GM12878 (cell line): ENCODE results near the gene UNC119. TPM values are rescaled to one million over a fixed set of nuclear protein-coding genes. Genes with fewer than 3 reads are reported as not detected.

ENCODE experiments used
- ATF3 ChIP-seq: IDR thresholded peaks from 2 replicates; pipeline ENCODE4 v1.6.1; 2011; ENCODE audit warnings: low read depth, mild to moderate bottlenecking, low read length, moderate library complexity, borderline replicate concordance; ENCODE audit errors: extremely low read depth
- CBFB ChIP-seq: IDR thresholded peaks from 2 replicates; pipeline ENCODE4 v1.6.1; 2016; ENCODE audit warnings: antibody characterized with exemption, low read depth
- CREB1 ChIP-seq: IDR thresholded peaks from 2 replicates; pipeline ENCODE4 v1.6.1; 2012; ENCODE audit warnings: low read depth, mild to moderate bottlenecking, inconsistent platforms
- EP300 ChIP-seq, 2 experiments: fragments of 150-350 bp in 1 of 2; IDR thresholded peaks; 2 replicates each; pipeline ENCODE4 v1.6.1; 2011 to 2012; ENCODE audit warnings: low read depth in 2 of 2, low read length in 2 of 2, borderline replicate concordance in 1 of 2, improper control_type of control experiment in 1 of 2, inconsistent platforms in 1 of 2; ENCODE audit not compliant: control insufficient read depth in 1 of 2
- FOS ChIP-seq: IDR thresholded peaks from 3 replicates; pipeline ENCODE4 v1.6.1; 2011; ENCODE audit warnings: borderline replicate concordance; ENCODE audit not compliant: insufficient read length; ENCODE audit errors: extremely low read depth
- GATAD2B ChIP-seq: fragments of 450-650 bp; conservative IDR thresholded peaks from 2 replicates; pipeline ENCODE4 v1.6.1; 2017; ENCODE audit warnings: low read depth, mild to moderate bottlenecking, moderate library complexity
- HDAC2 ChIP-seq: fragments of 200-600 bp; sonication (generic); IDR thresholded peaks from 2 replicates; pipeline ENCODE4 v1.6.1; 2017
- HDGF ChIP-seq: fragments of 450-650 bp; IDR thresholded peaks from 2 replicates; pipeline ENCODE4 v1.6.1; 2016; ENCODE audit warnings: antibody characterized with exemption
- IKZF1 ChIP-seq: fragments of 450-650 bp; conservative IDR thresholded peaks from 2 replicates; pipeline ENCODE4 v1.6.1; 2017; ENCODE audit warnings: antibody characterized with exemption, mild to moderate bottlenecking
- MEF2A ChIP-seq: IDR thresholded peaks from 2 replicates; pipeline ENCODE4 v1.6.1; 2011; ENCODE audit warnings: low read depth, mild to moderate bottlenecking, low read length, moderate library complexity; ENCODE audit not compliant: insufficient read depth
- MTA3 ChIP-seq: IDR thresholded peaks from 2 replicates; pipeline ENCODE4 v1.6.1; 2012; ENCODE audit warnings: low read length, inconsistent platforms, borderline replicate concordance
- NFXL1 ChIP-seq: fragments of 450-650 bp; IDR thresholded peaks from 2 replicates; pipeline ENCODE4 v1.6.1; 2017; ENCODE audit warnings: antibody characterized with exemption, mild to moderate bottlenecking, borderline replicate concordance
- NR2F1 ChIP-seq: fragments of 450-650 bp; conservative IDR thresholded peaks from 2 replicates; pipeline ENCODE4 v1.6.1; 2017; ENCODE audit warnings: mild to moderate bottlenecking
- PAX5 ChIP-seq: IDR thresholded peaks from 2 replicates; pipeline ENCODE4 v1.6.1; 2011; ENCODE audit warnings: low read depth, low read length, borderline replicate concordance
- POLR2AphosphoS2 ChIP-seq: IDR thresholded peaks from 2 replicates; pipeline ENCODE4 v1.6.1; 2011; ENCODE audit warnings: low read depth, mild to moderate bottlenecking, low read length, improper control_type of control experiment, moderate library complexity
- RELA ChIP-seq: fragments of 450-650 bp; IDR thresholded peaks from 2 replicates; pipeline ENCODE4 v1.8.0; 2014; ENCODE audit warnings: borderline replicate concordance; ENCODE audit not compliant: partially characterized antibody
- RFX5 ChIP-seq: IDR thresholded peaks from 2 replicates; pipeline ENCODE4 v1.6.1; 2011; ENCODE audit warnings: low read depth, low read length, improper control_type of control experiment
- SIN3A ChIP-seq: IDR thresholded peaks from 2 replicates; pipeline ENCODE4 v1.6.1; 2012; ENCODE audit warnings: low read depth, low read length, improper control_type of control experiment
- SMC3 ChIP-seq: IDR thresholded peaks from 2 replicates; pipeline ENCODE4 v1.6.1; 2011; ENCODE audit warnings: low read length, improper control_type of control experiment, borderline replicate concordance
- SUPT20H ChIP-seq: IDR thresholded peaks from 2 replicates; pipeline ENCODE4 v1.6.1; 2011; ENCODE audit warnings: low read depth, mild to moderate bottlenecking, low read length, moderate library complexity, borderline replicate concordance; ENCODE audit not compliant: control insufficient read depth
- ZNF274 ChIP-seq: IDR thresholded peaks from one replicate; pipeline ENCODE4 v1.8.0; 2011; ENCODE audit not compliant: insufficient read length, insufficient read depth
- ZSCAN29 ChIP-seq: fragments of 450-650 bp; IDR thresholded peaks from 2 replicates; pipeline ENCODE4 v1.6.1; 2017; ENCODE audit warnings: mild to moderate bottlenecking, moderate library complexity
- ZZZ3 ChIP-seq: IDR thresholded peaks from 2 replicates; pipeline ENCODE4 v1.6.1; 2011; ENCODE audit warnings: low read depth; ENCODE audit not compliant: control insufficient read depth, insufficient read length
- polyA plus RNA-seq, 11 experiments: library from polyadenylated mRNA; depleted of rRNA in 4 of 11; unstranded in 6 of 11; stranded (reverse) in 5 of 11; fragments of >200 nt; fragmentation: Nextera tagmentation in 4 of 11; fragmentation: Illumina TruSeq in 1 of 11; extraction: Ambion mirVana in 4 of 11; extraction: Trizol in 1 of 11; gene quantifications; 1 replicate in 1 of 11; 2 replicates in 10 of 11; pipeline versions ENCODE4 v1.2.1 to v1.2.3, GENCODE V29; 2011 to 2016; ENCODE audit warnings: inconsistent platforms in 2 of 11, missing spikeins in 2 of 11, low read depth in 1 of 11
- total RNA-seq, 4 experiments: library from RNA; depleted of rRNA in 3 of 4; stranded (reverse); fragments of >200 nt in 3 of 4; fragmentation: Illumina TruSeq in 1 of 4; extraction: Trizol in 1 of 4; gene quantifications; 2 replicates each; pipeline versions ENCODE4 v1.2.1 to v1.2.3, GENCODE V29; 2013 to 2021
- TF ChIP-seq, protein P1 (sequence below): fragments of 450-650 bp; IDR thresholded peaks from 2 replicates; pipeline ENCODE4 v1.6.1; 2016; ENCODE audit warnings: mild to moderate bottlenecking, moderate library complexity, borderline replicate concordance
- TF ChIP-seq, protein P2 (sequence below): fragments of 450-650 bp; IDR thresholded peaks from 2 replicates; pipeline ENCODE4 v1.6.1; 2018; ENCODE audit warnings: borderline replicate concordance, mild to moderate bottlenecking; ENCODE audit not compliant: partially characterized antibody

UNC119 gene
- total and polyA plus RNA-seq, 10 of the 15 experiments (the other 5 are each of a cell fraction or from before 2014, with no cell fraction given), result 2.7 to 436 (median 57.8) TPM

- TF ChIP-seq EP300 (IDR thresholded peaks at IDR 0.05; ENCODE audit: borderline replicate concordance in 1 of 2, control insufficient read depth in 1 of 2, low read depth in 2 of 2, low read length in 2 of 2) (no peak), POLR2AphosphoS2 (peak; percentile 81), SUPT20H (no peak), ZNF274 (no peak), CBFB (no peak), MTA3 (no peak), PAX5 (peak; percentile 44; the same call in 1 of the 2 replicates), ZZZ3 (no peak), CREB1 (no peak; the same call in 1 of the 2 replicates), MEF2A (no peak), GATAD2B (0 out of 2 replicates have a peak, but pooled peaks have one; percentile 23), SMC3 (no peak), IKZF1 (peak; percentile 64), RELA (no peak), HDAC2 (no peak), FOS (peak; percentile 16), ATF3 (no peak), SIN3A (no peak), NR2F1 (no peak), ZSCAN29 (no peak), RFX5 (peak; percentile 70; the same call in 1 of the 2 replicates), HDGF (0 out of 2 replicates have a peak, but pooled peaks have one; percentile 86), NFXL1 (no peak)
- TF ChIP-seq, protein P1, sequence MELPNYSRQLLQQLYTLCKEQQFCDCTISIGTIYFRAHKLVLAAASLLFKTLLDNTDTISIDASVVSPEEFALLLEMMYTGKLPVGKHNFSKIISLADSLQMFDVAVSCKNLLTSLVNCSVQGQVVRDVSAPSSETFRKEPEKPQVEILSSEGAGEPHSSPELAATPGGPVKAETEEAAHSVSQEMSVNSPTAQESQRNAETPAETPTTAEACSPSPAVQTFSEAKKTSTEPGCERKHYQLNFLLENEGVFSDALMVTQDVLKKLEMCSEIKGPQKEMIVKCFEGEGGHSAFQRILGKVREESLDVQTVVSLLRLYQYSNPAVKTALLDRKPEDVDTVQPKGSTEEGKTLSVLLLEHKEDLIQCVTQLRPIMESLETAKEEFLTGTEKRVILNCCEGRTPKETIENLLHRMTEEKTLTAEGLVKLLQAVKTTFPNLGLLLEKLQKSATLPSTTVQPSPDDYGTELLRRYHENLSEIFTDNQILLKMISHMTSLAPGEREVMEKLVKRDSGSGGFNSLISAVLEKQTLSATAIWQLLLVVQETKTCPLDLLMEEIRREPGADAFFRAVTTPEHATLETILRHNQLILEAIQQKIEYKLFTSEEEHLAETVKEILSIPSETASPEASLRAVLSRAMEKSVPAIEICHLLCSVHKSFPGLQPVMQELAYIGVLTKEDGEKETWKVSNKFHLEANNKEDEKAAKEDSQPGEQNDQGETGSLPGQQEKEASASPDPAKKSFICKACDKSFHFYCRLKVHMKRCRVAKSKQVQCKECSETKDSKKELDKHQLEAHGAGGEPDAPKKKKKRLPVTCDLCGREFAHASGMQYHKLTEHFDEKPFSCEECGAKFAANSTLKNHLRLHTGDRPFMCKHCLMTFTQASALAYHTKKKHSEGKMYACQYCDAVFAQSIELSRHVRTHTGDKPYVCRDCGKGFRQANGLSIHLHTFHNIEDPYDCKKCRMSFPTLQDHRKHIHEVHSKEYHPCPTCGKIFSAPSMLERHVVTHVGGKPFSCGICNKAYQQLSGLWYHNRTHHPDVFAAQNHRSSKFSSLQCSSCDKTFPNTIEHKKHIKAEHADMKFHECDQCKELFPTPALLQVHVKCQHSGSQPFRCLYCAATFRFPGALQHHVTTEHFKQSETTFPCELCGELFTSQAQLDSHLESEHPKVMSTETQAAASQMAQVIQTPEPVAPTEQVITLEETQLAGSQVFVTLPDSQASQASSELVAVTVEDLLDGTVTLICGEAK, result peak; percentile 84; the same call in 1 of the 2 replicates
- TF ChIP-seq, protein P2, sequence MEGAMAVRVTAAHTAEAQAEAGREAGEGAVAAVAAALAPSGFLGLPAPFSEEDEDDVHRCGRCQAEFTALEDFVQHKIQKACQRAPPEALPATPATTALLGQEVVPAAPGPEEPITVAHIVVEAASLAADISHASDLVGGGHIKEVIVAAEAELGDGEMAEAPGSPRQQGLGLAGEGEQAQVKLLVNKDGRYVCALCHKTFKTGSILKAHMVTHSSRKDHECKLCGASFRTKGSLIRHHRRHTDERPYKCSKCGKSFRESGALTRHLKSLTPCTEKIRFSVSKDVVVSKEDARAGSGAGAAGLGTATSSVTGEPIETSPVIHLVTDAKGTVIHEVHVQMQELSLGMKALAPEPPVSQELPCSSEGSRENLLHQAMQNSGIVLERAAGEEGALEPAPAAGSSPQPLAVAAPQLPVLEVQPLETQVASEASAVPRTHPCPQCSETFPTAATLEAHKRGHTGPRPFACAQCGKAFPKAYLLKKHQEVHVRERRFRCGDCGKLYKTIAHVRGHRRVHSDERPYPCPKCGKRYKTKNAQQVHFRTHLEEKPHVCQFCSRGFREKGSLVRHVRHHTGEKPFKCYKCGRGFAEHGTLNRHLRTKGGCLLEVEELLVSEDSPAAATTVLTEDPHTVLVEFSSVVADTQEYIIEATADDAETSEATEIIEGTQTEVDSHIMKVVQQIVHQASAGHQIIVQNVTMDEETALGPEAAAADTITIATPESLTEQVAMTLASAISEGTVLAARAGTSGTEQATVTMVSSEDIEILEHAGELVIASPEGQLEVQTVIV, result no peak
Observed at GRCh38 chr17:28571361-28572122, 19.1 kb upstream of the UNC119 start, which contains the start of gene PIGS (continued).
